H1 (cell line): ENCODE measurements around the gene WASF3. TPM values are rescaled to one million over a fixed set of nuclear protein-coding genes. Genes with fewer than 3 reads are reported as not detected.

Experiments used
- CTCF ChIA-PET: fragments of 300-600 bp; sonication (Branson Sonifier 250); formaldehyde crosslinking; loops from one replicate; lab custom pipeline; 2021; ENCODE audit not compliant: partially characterized antibody; lab: Charles Lee
- POLR2A ChIA-PET: fragments of 300-600 bp; sonication (Branson Sonifier 250); formaldehyde crosslinking; loops from one replicate; lab custom pipeline; 2021; ENCODE audit warnings: inconsistent platforms; ENCODE audit not compliant: partially characterized antibody; lab: Charles Lee
- DNase-seq, 2 experiments: peaks; one replicate each; pipeline versions ENCODE4 v3.0.0 to v3.0.0-alpha.2; 2010 to 2022; ENCODE audit warnings: low spot score in 2 of 2, low read depth in 1 of 2, mixed read lengths in 1 of 2
- FAIRE-seq: peaks from 2 replicates; lab custom pipeline; 2011; peaks lifted over from hg19 to GRCh38; lab: Jason Lieb, UNC
- H2AFZ ChIP-seq: 2 replicates; pipeline ENCODE4 v1.8.1; 2012; ENCODE audit warnings: low read length, inconsistent platforms
- H2AK5ac ChIP-seq: 2 replicates; pipeline ENCODE4 v1.6.1; 2013; ENCODE audit warnings: low read depth, low read length
- H2BK120ac ChIP-seq: replicated peaks from 2 replicates; pipeline ENCODE3; 2013; ENCODE audit warnings: low read depth, low read length, inconsistent platforms
- H2BK12ac ChIP-seq: 2 replicates; pipeline ENCODE4 v1.6.1; 2013; ENCODE audit warnings: low read depth, low read length
- H2BK15ac ChIP-seq: 2 replicates; pipeline ENCODE4 v1.6.1; 2013; ENCODE audit warnings: low read length
- H2BK20ac ChIP-seq: 2 replicates; pipeline ENCODE4 v1.6.1; 2013; ENCODE audit warnings: low read length
- H2BK5ac ChIP-seq: 2 replicates; pipeline ENCODE4 v1.6.1; 2013; ENCODE audit warnings: low read depth, low read length
- H3K14ac ChIP-seq: 2 replicates; pipeline ENCODE4 v1.6.1; 2013; ENCODE audit warnings: inconsistent platforms; ENCODE audit not compliant: insufficient read length
- H3K18ac ChIP-seq: 2 replicates; pipeline ENCODE4 v1.6.1; 2013; ENCODE audit warnings: low read length; ENCODE audit errors: extremely low read depth
- H3K23ac ChIP-seq: 2 replicates; pipeline ENCODE4 v1.6.1; 2013; ENCODE audit warnings: inconsistent platforms; ENCODE audit not compliant: insufficient read length
- H3K23me2 ChIP-seq: 2 replicates; pipeline ENCODE4 v1.6.1; 2013; ENCODE audit warnings: low read depth, low read length
- H3K27ac ChIP-seq: 2 replicates; pipeline ENCODE4 v1.6.1; 2011; ENCODE audit warnings: low read depth, low read length, inconsistent platforms
- H3K27me3 ChIP-seq, 4 experiments: replicated peaks in 1 of 4; 1 replicate in 1 of 4; 2 replicates in 3 of 4; pipeline versions ENCODE4 v1.6.1 to v1.8.1; 2011 to 2013; ENCODE audit warnings: low read length in 3 of 4, mild to moderate bottlenecking in 3 of 4, inconsistent platforms in 2 of 4, mixed read lengths in 2 of 4, moderate library complexity in 1 of 4; ENCODE audit not compliant: control insufficient read depth in 3 of 4, insufficient read depth in 3 of 4; ENCODE audit errors: extremely low read depth in 1 of 4
- H3K36me3 ChIP-seq, 4 experiments: 2 replicates each; pipeline versions ENCODE4 v1.6.1 to v1.8.1; 2011 to 2013; ENCODE audit warnings: mild to moderate bottlenecking in 4 of 4, low read length in 3 of 4, moderate library complexity in 2 of 4, control low read depth in 1 of 4, inconsistent platforms in 1 of 4; ENCODE audit not compliant: insufficient read depth in 4 of 4, control insufficient read depth in 2 of 4
- H3K4ac ChIP-seq: replicated peaks from 2 replicates; pipeline ENCODE3; 2013; ENCODE audit warnings: low read length, low read depth, mixed read lengths, inconsistent platforms; ENCODE audit not compliant: insufficient read length
- H3K4me1 ChIP-seq, 4 experiments: replicated peaks in 1 of 4; 1 replicate in 1 of 4; 2 replicates in 3 of 4; pipeline versions ENCODE4 v1.6.1 to v1.8.1; 2011 to 2013; ENCODE audit warnings: low read length in 3 of 4, inconsistent platforms in 2 of 4, mixed read lengths in 1 of 4; ENCODE audit not compliant: insufficient read depth in 4 of 4, control insufficient read depth in 3 of 4
- H3K4me2 ChIP-seq, 2 experiments: 2 replicates each; pipeline versions ENCODE4 v1.6.1 to v1.8.1; 2011 to 2013; ENCODE audit warnings: low read depth in 2 of 2, low read length in 2 of 2, control low read depth in 1 of 2, inconsistent platforms in 1 of 2, mild to moderate bottlenecking in 1 of 2; ENCODE audit not compliant: insufficient read depth in 1 of 2
- H3K4me3 ChIP-seq, 4 experiments: fragments of 200-600, 300-600 bp in 1 of 4; sonication (generic), shearing (Covaris generic), sonication (Bioruptor Twin) in 1 of 4; 2 replicates each; pipeline versions ENCODE4 v1.5.1 to v1.8.1; 2011 to 2016; ENCODE audit warnings: low read length in 4 of 4, low read depth in 3 of 4, control low read depth in 2 of 4, inconsistent platforms in 2 of 4, mild to moderate bottlenecking in 2 of 4, mixed read lengths in 1 of 4, moderate library complexity in 1 of 4; ENCODE audit not compliant: insufficient read depth in 2 of 4; ENCODE audit errors: extremely low read depth in 1 of 4
- H3K56ac ChIP-seq: replicated peaks from 2 replicates; pipeline ENCODE3; 2013; ENCODE audit warnings: low read depth, mild to moderate bottlenecking, mixed read lengths, low read length, inconsistent platforms; ENCODE audit not compliant: insufficient read length
- H3K79me1 ChIP-seq: 2 replicates; pipeline ENCODE4 v1.6.1; 2013; ENCODE audit warnings: low read depth, low read length, control low read depth
- H3K79me2 ChIP-seq, 2 experiments: 2 replicates each; pipeline versions ENCODE4 v1.6.1 to v1.8.1; 2012 to 2013; ENCODE audit warnings: low read length in 2 of 2, mild to moderate bottlenecking in 2 of 2, inconsistent platforms in 1 of 2; ENCODE audit not compliant: insufficient read depth in 2 of 2, control insufficient read depth in 1 of 2
- H3K9ac ChIP-seq, 4 experiments: replicated peaks in 1 of 4; 1 replicate in 1 of 4; 2 replicates in 3 of 4; pipeline versions ENCODE4 v1.6.1 to v1.8.1; 2011 to 2013; ENCODE audit warnings: low read depth in 3 of 4, low read length in 3 of 4, control low read depth in 2 of 4, mild to moderate bottlenecking in 2 of 4, moderate library complexity in 2 of 4, inconsistent platforms in 1 of 4; ENCODE audit errors: extremely low read depth in 1 of 4
- H3K9me3 ChIP-seq, 2 experiments: 2 replicates each; pipeline versions ENCODE4 v1.6.1 to v1.8.1; 2012 to 2013; ENCODE audit warnings: mild to moderate bottlenecking in 2 of 2, moderate library complexity in 2 of 2, control low read depth in 1 of 2, inconsistent platforms in 1 of 2, low read depth in 1 of 2, low read length in 1 of 2, mixed read lengths in 1 of 2; ENCODE audit not compliant: insufficient read depth in 2 of 2
- H4K20me1 ChIP-seq, 2 experiments: replicated peaks in 1 of 2; 2 replicates each; pipeline versions ENCODE3 to v1.8.1; 2011 to 2013; ENCODE audit warnings: inconsistent platforms in 2 of 2, low read length in 2 of 2, mild to moderate bottlenecking in 1 of 2; ENCODE audit not compliant: insufficient read depth in 2 of 2, control insufficient read depth in 1 of 2
- H4K5ac ChIP-seq: 2 replicates; pipeline ENCODE4 v1.6.1; 2013; ENCODE audit warnings: low read length, low read depth, mixed read lengths, inconsistent platforms; ENCODE audit not compliant: insufficient read length
- H4K8ac ChIP-seq: 2 replicates; pipeline ENCODE4 v1.8.0; 2013; ENCODE audit warnings: mild to moderate bottlenecking, moderate library complexity, low read length, inconsistent platforms; ENCODE audit not compliant: insufficient read depth; ENCODE audit errors: extremely low read depth
- H4K91ac ChIP-seq: replicated peaks from 2 replicates; pipeline ENCODE3; 2013; ENCODE audit warnings: low read length, mixed read lengths, inconsistent platforms; ENCODE audit not compliant: insufficient read length
- CHD1 ChIP-seq: IDR thresholded peaks from 2 replicates; pipeline ENCODE4 v1.6.1; 2012; ENCODE audit warnings: low read depth, low read length, improper control_type of control experiment
- NRF1 ChIP-seq: IDR thresholded peaks from 2 replicates; pipeline ENCODE4 v1.6.1; 2011; ENCODE audit warnings: mild to moderate bottlenecking, low read depth, low read length, improper control_type of control experiment
- SIN3A ChIP-seq, 2 experiments: IDR thresholded peaks in 1 of 2; conservative IDR thresholded peaks in 1 of 2; 2 replicates each; pipeline ENCODE4 v1.6.1; 2011 to 2012; ENCODE audit warnings: low read length in 2 of 2, improper control_type of control experiment in 1 of 2, low read depth in 1 of 2, mild to moderate bottlenecking in 1 of 2
- SIRT6 ChIP-seq: IDR thresholded peaks from one replicate; pipeline ENCODE4 v1.7.1; 2012; ENCODE audit warnings: low read length, inconsistent platforms
- TAF1 ChIP-seq: IDR thresholded peaks from 2 replicates; pipeline ENCODE4 v1.6.1; 2011; ENCODE audit warnings: mild to moderate bottlenecking, low read depth, low read length
- TAF7 ChIP-seq: optimal IDR thresholded peaks from 2 replicates; pipeline ENCODE3; 2011; ENCODE audit warnings: low read depth, mild to moderate bottlenecking, inconsistent platforms, low read length, moderate library complexity, borderline replicate concordance
- YY1 ChIP-seq: IDR thresholded peaks from 2 replicates; pipeline ENCODE4 v1.6.1; 2011; ENCODE audit warnings: low read depth, mild to moderate bottlenecking, low read length
- WGBS, 2 experiments: shearing (Covaris generic) in 1 of 2; methylation state at CpG; one replicate each; pipeline versions ENCODE4 v1.1.6 to v1.1.7; 2013 to 2015; ENCODE audit warnings: low lambda C conversion rate in 2 of 2, mixed read lengths in 2 of 2, inconsistent platforms in 1 of 2, low coverage in 1 of 2, missing lambda C conversion rate in 1 of 2; ENCODE audit not compliant: insufficient replicate concordance in 2 of 2, insufficient coverage in 1 of 2, insufficient read length in 1 of 2; ENCODE audit errors: extremely low coverage in 1 of 2, missing lambda C conversion rate in 1 of 2; 5-methylcytosine and 5-hydroxymethylcytosine counted together
- polyA plus RNA-seq, 7 experiments: library from polyadenylated mRNA; depleted of rRNA in 3 of 7; stranded (reverse) in 5 of 7; unstranded in 2 of 7; fragments of >200 nt in 5 of 7; fragments of 200-250 nt in 2 of 7; gene quantifications; 1 replicate in 5 of 7; 2 replicates in 1 of 7; 4 replicates in 1 of 7; pipeline versions ENCODE4 v1.2.1 to v1.2.3, GENCODE V29; 2011 to 2013; ENCODE audit warnings: missing spikeins in 2 of 7, mixed read lengths in 2 of 7
- total RNA-seq: library from RNA; stranded (reverse); fragmentation: NEBNext Ultra II Directional; extraction: Animal tissue kit (Norgen Biotek cat#: 25700); gene quantifications from 2 replicates; pipeline ENCODE4 v1.2.1, GENCODE V29; 2021

The WASF3 gene
- total and polyA plus RNA-seq, 2 of the 8 experiments (the other 6 are each of a cell fraction or from before 2014, with no cell fraction given): 18.7 to 39.8 TPM

DNA sequence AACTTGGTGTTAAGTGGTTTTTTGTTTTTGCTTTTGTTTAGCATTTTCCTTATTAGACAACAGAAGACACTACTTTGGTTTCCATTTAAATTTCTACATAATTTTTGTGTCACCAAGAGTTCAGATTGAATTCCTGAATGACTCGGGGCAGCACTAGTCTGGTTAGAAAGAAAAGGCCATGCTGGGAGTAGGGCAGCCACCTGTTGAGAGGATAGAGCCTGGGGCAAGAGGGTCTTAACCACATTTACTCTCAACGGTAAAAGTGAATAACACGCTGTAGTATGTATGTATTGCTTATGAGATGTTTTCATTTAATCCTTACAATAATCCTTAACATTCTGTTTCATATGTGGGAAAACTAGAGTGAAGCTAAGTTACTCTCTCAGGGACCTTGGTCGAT, 131.5 kb downstream of the WASF3 start:
- H2BK120ac ChIP-seq: no peak overlapping the region
- no peak overlapping the region for H3K9ac ChIP-seq
- peaks cover 0 to 13% (median 3%) of the 10 kb centered on the region in 4 experiments; a peak in 4 of 8 replicates for H3K36me3 ChIP-seq
- no peaks in the 10 kb centered on the region for H3K79me1 ChIP-seq
- no peaks in the 10 kb centered on the region for H3K79me2 ChIP-seq
- H3K4me1 ChIP-seq: peaks cover 0 to under 1% (median 0%) of the 10 kb centered on the region in 4 experiments; a peak in 2 of 7 replicates
- no peak overlapping the region for H3K14ac ChIP-seq
- no peak overlapping the region for H2AFZ ChIP-seq
- no peak overlapping the region for H2BK15ac ChIP-seq
- no peaks in the 10 kb centered on the region for H3K27me3 ChIP-seq
- no peaks in the 10 kb centered on the region for H4K20me1 ChIP-seq
- H3K27ac ChIP-seq: no peak overlapping the region
- no peak overlapping the region for H4K91ac ChIP-seq
- no peak overlapping the region for H3K56ac ChIP-seq
- no peaks in the 10 kb centered on the region for H3K23me2 ChIP-seq
- H2BK5ac ChIP-seq: no peak overlapping the region
- H2BK12ac ChIP-seq: no peak overlapping the region
- no peak overlapping the region for H3K18ac ChIP-seq
- FAIRE-seq (no peak), DNase-seq (no peak)
- no peak overlapping the region for H4K8ac ChIP-seq
- WGBS, 2 experiments: 96% methylated on average over 4 of the region's 4 CpGs; no CpG with 5 or more reads in 1 of the 2 experiments
- TF ChIP-seq YY1 (no peak), TAF7 (no peak), CHD1 (no peak), NRF1 (no peak), SIRT6 (no peak), TAF1 (no peak), SIN3A (conservative IDR thresholded peaks at IDR 0.05 in 1 of 2, IDR thresholded peaks at IDR 0.05 in 1 of 2; ENCODE audit: low read depth in 1 of 2, low read length in 2 of 2) (no peak)
- H3K4me2 ChIP-seq: no peak overlapping the region
- H3K23ac ChIP-seq: no peak overlapping the region
- H3K9me3 ChIP-seq: no peaks in the 10 kb centered on the region
- CTCF ChIA-PET: interaction anchor here (1.4 to 1.8 kb wide), 2 partner anchors 10 to 184 kb away, joined by 4 to 14 read pairs; no protein-coding TSS in a partner anchor
- no peak overlapping the region for H3K4me3 ChIP-seq
- no peak overlapping the region for H4K5ac ChIP-seq
- H3K4ac ChIP-seq: no peak overlapping the region
- no peak overlapping the region for H2BK20ac ChIP-seq
- H2AK5ac ChIP-seq: no peak overlapping the region
- POLR2A ChIA-PET: no interaction called here
